PFSK-1 (cell line): ENCODE results near the gene OTC.

Source experiments
- FOXP2 ChIP-seq: optimal IDR thresholded peaks from 2 replicates; pipeline ENCODE3; 2011; ENCODE audit warnings: borderline replicate concordance, control low read depth, inconsistent platforms; ENCODE audit not compliant: insufficient read depth; ENCODE audit errors: extremely low read length, extremely low read depth
- POLR2AphosphoS5 ChIP-seq: IDR thresholded peaks from 2 replicates; pipeline ENCODE4 v1.6.1; 2012; ENCODE audit warnings: low read depth, mild to moderate bottlenecking, control low read depth, low read length, moderate library complexity
- SIN3A ChIP-seq: IDR thresholded peaks from 2 replicates; pipeline ENCODE4 v1.6.1; 2012; ENCODE audit warnings: mild to moderate bottlenecking, low read length, moderate library complexity, borderline replicate concordance; ENCODE audit not compliant: insufficient read depth
- TAF1 ChIP-seq: IDR thresholded peaks from 2 replicates; pipeline ENCODE4 v1.6.1; 2012; ENCODE audit warnings: low read length, control low read depth, borderline replicate concordance; ENCODE audit not compliant: insufficient read depth
- TF ChIP-seq, protein P1 (sequence below), 2 experiments: IDR thresholded peaks; 2 replicates each; pipeline versions ENCODE4 v1.6.1 to v1.8.0; 2011 to 2012; ENCODE audit warnings: low read depth in 2 of 2, low read length in 2 of 2, control low read depth in 1 of 2, inconsistent platforms in 1 of 2, mild to moderate bottlenecking in 1 of 2, moderate library complexity in 1 of 2; ENCODE audit not compliant: insufficient read depth in 1 of 2

DNA sequence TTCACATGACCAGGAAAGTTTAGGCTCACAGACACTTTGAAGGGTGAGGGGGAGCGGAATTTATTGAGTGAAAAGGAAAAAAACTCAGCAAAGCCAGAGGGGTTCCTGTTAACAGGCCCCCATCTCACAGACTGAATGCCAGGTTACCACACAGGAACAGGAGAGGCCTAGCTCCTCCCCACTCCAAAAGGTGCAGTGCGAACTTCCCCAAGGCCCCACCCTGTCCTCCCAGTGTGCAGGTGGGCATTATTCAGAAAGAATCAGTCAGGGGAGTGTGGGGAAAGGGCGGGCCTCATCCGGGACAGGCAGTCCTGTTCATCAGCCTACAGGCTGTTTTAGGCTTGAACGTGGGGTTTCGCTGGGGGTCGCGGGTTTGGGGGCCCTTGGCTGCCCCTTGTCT is 4.0 kb downstream of the OTC start:
- TF ChIP-seq POLR2AphosphoS5 (no peak), SIN3A (no peak), TAF1 (no peak), FOXP2 (no peak)
- TF ChIP-seq, protein P1, sequence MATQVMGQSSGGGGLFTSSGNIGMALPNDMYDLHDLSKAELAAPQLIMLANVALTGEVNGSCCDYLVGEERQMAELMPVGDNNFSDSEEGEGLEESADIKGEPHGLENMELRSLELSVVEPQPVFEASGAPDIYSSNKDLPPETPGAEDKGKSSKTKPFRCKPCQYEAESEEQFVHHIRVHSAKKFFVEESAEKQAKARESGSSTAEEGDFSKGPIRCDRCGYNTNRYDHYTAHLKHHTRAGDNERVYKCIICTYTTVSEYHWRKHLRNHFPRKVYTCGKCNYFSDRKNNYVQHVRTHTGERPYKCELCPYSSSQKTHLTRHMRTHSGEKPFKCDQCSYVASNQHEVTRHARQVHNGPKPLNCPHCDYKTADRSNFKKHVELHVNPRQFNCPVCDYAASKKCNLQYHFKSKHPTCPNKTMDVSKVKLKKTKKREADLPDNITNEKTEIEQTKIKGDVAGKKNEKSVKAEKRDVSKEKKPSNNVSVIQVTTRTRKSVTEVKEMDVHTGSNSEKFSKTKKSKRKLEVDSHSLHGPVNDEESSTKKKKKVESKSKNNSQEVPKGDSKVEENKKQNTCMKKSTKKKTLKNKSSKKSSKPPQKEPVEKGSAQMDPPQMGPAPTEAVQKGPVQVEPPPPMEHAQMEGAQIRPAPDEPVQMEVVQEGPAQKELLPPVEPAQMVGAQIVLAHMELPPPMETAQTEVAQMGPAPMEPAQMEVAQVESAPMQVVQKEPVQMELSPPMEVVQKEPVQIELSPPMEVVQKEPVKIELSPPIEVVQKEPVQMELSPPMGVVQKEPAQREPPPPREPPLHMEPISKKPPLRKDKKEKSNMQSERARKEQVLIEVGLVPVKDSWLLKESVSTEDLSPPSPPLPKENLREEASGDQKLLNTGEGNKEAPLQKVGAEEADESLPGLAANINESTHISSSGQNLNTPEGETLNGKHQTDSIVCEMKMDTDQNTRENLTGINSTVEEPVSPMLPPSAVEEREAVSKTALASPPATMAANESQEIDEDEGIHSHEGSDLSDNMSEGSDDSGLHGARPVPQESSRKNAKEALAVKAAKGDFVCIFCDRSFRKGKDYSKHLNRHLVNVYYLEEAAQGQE (IDR thresholded peaks at IDR 0.05; ENCODE audit: insufficient read depth in 1 of 2, low read depth in 2 of 2, low read length in 2 of 2) = no peak
